Measurements from ENCODE around the gene SURF2. TPM values are rescaled to one million over a fixed set of nuclear protein-coding genes. Genes with fewer than 3 reads are reported as not detected.

SURF2 gene
- total and polyA plus RNA-seq, 9 of the 15 experiments (the other 6 are each of a cell fraction or from before 2014, with no cell fraction given), result 5.5 to 82.5 (median 21.3) TPM

DNA sequence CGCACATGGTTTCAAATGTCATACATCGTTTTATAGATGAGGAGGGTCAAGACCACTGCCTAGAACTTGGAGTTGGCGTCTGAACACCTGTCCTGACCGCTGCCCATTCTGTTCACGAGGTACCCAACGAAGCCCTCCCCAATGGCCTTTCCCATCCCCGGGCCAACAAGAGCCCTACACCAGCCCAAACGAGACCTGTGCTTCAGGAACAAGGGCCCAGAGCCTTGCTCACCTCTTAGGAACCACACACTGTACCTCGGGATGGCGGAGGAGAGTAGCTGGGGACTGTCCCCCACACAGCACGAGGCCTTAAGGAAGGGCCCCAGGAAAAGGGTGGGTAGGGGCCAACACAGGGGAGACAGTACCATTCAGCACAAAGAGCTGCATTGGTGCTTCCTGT is 23.3 kb upstream of the SURF2 start:
- no peak overlapping the region for H2AFZ ChIP-seq (ENCODE audit: low read depth, low read length)
- in situ Hi-C loops (cut with MboI) (loop anchor here (5.0 kb wide), 1 partner anchor 146 kb away; no protein-coding TSS in a partner anchor), intact Hi-C loops (cut with micrococcal nuclease) (no loop called here)
- ATAC-seq (no peak), DNase-seq (ENCODE audit: extremely low read depth in 1 of 4, low spot score in 3 of 4) (no peak), FAIRE-seq (no peak)
- peaks cover 56% of the 10 kb centered on the region for H3K36me3 ChIP-seq (ENCODE audit: control insufficient read depth, insufficient read depth, low read length)
- 0 out of 4 replicates have a peak overlapping the region, but pooled peaks of 1 of the 2 experiments have one; percentile 20 for H3K9ac ChIP-seq (ENCODE audit: insufficient read depth in 1 of 2, low read depth in 2 of 2, low read length in 2 of 2)
- POLR2A ChIA-PET, result interaction anchor here (0.7 kb wide), 3 partner anchors 15 to 146 kb away, joined by 3 read pairs; partner anchors contain the start of genes MED22 and RPL7A
- TF ChIP-seq, protein P1, sequence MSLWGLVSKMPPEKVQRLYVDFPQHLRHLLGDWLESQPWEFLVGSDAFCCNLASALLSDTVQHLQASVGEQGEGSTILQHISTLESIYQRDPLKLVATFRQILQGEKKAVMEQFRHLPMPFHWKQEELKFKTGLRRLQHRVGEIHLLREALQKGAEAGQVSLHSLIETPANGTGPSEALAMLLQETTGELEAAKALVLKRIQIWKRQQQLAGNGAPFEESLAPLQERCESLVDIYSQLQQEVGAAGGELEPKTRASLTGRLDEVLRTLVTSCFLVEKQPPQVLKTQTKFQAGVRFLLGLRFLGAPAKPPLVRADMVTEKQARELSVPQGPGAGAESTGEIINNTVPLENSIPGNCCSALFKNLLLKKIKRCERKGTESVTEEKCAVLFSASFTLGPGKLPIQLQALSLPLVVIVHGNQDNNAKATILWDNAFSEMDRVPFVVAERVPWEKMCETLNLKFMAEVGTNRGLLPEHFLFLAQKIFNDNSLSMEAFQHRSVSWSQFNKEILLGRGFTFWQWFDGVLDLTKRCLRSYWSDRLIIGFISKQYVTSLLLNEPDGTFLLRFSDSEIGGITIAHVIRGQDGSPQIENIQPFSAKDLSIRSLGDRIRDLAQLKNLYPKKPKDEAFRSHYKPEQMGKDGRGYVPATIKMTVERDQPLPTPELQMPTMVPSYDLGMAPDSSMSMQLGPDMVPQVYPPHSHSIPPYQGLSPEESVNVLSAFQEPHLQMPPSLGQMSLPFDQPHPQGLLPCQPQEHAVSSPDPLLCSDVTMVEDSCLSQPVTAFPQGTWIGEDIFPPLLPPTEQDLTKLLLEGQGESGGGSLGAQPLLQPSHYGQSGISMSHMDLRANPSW (CRISPR knock-in tag; IDR thresholded peaks at IDR 0.05), result no peak
- TF ChIP-seq ARID1B (IDR thresholded peaks at IDR 0.05) (no peak), NR2C2 (CRISPR knock-in tag; IDR thresholded peaks at IDR 0.05) (no peak), NR2C2 (tag; IDR thresholded peaks at IDR 0.05) (no peak), ZC3H11A (IDR thresholded peaks at IDR 0.05; ENCODE audit: low read depth, low read length) (no peak), EZH2 (IDR thresholded peaks at IDR 0.05; ENCODE audit: borderline replicate concordance, low read depth, low read length) (no peak), PHF21A (IDR thresholded peaks at IDR 0.05; ENCODE audit: borderline replicate concordance, low read depth) (no peak)
- TF ChIP-seq, protein P2, sequence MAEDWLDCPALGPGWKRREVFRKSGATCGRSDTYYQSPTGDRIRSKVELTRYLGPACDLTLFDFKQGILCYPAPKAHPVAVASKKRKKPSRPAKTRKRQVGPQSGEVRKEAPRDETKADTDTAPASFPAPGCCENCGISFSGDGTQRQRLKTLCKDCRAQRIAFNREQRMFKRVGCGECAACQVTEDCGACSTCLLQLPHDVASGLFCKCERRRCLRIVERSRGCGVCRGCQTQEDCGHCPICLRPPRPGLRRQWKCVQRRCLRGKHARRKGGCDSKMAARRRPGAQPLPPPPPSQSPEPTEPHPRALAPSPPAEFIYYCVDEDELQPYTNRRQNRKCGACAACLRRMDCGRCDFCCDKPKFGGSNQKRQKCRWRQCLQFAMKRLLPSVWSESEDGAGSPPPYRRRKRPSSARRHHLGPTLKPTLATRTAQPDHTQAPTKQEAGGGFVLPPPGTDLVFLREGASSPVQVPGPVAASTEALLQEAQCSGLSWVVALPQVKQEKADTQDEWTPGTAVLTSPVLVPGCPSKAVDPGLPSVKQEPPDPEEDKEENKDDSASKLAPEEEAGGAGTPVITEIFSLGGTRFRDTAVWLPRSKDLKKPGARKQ (CRISPR knock-in tag; IDR thresholded peaks at IDR 0.05), result no peak
- TF ChIP-seq, protein P3, sequence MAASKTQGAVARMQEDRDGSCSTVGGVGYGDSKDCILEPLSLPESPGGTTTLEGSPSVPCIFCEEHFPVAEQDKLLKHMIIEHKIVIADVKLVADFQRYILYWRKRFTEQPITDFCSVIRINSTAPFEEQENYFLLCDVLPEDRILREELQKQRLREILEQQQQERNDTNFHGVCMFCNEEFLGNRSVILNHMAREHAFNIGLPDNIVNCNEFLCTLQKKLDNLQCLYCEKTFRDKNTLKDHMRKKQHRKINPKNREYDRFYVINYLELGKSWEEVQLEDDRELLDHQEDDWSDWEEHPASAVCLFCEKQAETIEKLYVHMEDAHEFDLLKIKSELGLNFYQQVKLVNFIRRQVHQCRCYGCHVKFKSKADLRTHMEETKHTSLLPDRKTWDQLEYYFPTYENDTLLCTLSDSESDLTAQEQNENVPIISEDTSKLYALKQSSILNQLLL (CRISPR knock-in tag; IDR thresholded peaks at IDR 0.05; ENCODE audit: borderline replicate concordance), result no peak
- TF ChIP-seq, protein P4, sequence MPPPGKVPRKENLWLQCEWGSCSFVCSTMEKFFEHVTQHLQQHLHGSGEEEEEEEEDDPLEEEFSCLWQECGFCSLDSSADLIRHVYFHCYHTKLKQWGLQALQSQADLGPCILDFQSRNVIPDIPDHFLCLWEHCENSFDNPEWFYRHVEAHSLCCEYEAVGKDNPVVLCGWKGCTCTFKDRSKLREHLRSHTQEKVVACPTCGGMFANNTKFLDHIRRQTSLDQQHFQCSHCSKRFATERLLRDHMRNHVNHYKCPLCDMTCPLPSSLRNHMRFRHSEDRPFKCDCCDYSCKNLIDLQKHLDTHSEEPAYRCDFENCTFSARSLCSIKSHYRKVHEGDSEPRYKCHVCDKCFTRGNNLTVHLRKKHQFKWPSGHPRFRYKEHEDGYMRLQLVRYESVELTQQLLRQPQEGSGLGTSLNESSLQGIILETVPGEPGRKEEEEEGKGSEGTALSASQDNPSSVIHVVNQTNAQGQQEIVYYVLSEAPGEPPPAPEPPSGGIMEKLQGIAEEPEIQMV (tag; conservative IDR thresholded peaks at IDR 0.05; ENCODE audit: low read depth), result no peak
- no peak overlapping the region for H3K4me3 ChIP-seq
- no peak overlapping the region for H3K4me2 ChIP-seq (ENCODE audit: insufficient read depth, low read length)
- H3K4me1 ChIP-seq (replicated peaks in 1 of 2; ENCODE audit: control insufficient read depth in 2 of 2, insufficient read depth in 2 of 2, low read length in 2 of 2), result peaks cover 6 to 42% of the 10 kb centered on the region in 2 experiments; a peak in 4 of 5 replicates
- CTCF ChIA-PET (ENCODE audit: low intra/inter-chr PET ratio), result interaction anchor here (0.6 kb wide), 1 partner anchor 148 kb away, joined by 3 read pairs; no protein-coding TSS in a partner anchor
- H3K27ac ChIP-seq (ENCODE audit: extremely low read depth, low read depth, low read length), result no peak overlapping the region
- no peaks in the 10 kb centered on the region for H3K9me1 ChIP-seq (ENCODE audit: control insufficient read depth, insufficient read depth, low read length)
- H3K27me3 ChIP-seq (ENCODE audit: control insufficient read depth in 2 of 2, insufficient read depth in 2 of 2, low read length in 2 of 2), result no peaks in the 10 kb centered on the region; a peak in 1 of 5 replicates
- WGBS (ENCODE audit: insufficient coverage, low coverage, missing lambda C conversion rate), result 98% methylated on average over 11 of the region's 11 CpGs
- peaks cover 39% of the 10 kb centered on the region for H3K79me2 ChIP-seq (ENCODE audit: control insufficient read depth, insufficient read depth, low read length)
- H4K20me1 ChIP-seq (replicated peaks; ENCODE audit: control insufficient read depth, insufficient read depth, low read length), result peaks cover 4% of the 10 kb centered on the region; the same call in 1 of the 2 replicates
- H3K9me3 ChIP-seq (replicated peaks; ENCODE audit: control insufficient read depth, insufficient read depth, low read depth, low read length), result 0 out of 2 replicates have a peak, but pooled peaks cover 1% of the 10 kb centered on the region
- no TSS peak for BruUV-seq (replicated peaks)
